Activated T-helper 2 cell treated with anti-CD3 and anti-CD28 coated beads, Interferon-gamma antibody, Interleukin-2, Interleukin-4, amounts not matched to agents 10 μg/mL and 5 μg/mL and 100 μg/mL, durations not matched to agents 14 hours and 24 hours and 36 hours (primary cell): ENCODE results near the gene PLA2G2C. TPM values are rescaled to one million over a fixed set of nuclear protein-coding genes. Genes with fewer than 3 reads are reported as not detected.
"Not testable (repeated sequence)": the region's sequence is repeated elsewhere in the genome, so short reads cannot be mapped to it uniquely, and the experiment has no call there.

ENCODE experiments used
- DNase-seq: peaks from one replicate; pipeline ENCODE4 v3.0.0; 2021; ENCODE audit warnings: low spot score
- H3K27ac Mint-ChIP-seq: one replicate; pipeline ENCODE4 v1.8.0; 2021; ENCODE audit warnings: mixed read lengths
- H3K27me3 Mint-ChIP-seq: one replicate; pipeline ENCODE4 v1.8.0; 2021; ENCODE audit warnings: low read depth, mixed read lengths
- H3K36me3 Mint-ChIP-seq: one replicate; pipeline ENCODE4 v1.8.0; 2021; ENCODE audit warnings: low read depth, mixed read lengths
- H3K4me1 Mint-ChIP-seq: one replicate; pipeline ENCODE4 v1.8.0; 2021; ENCODE audit warnings: low read depth, mixed read lengths
- H3K4me3 Mint-ChIP-seq: one replicate; pipeline ENCODE4 v1.8.0; 2021; ENCODE audit warnings: low read depth, mild to moderate bottlenecking, moderate library complexity, mixed read lengths
- H3K9me3 Mint-ChIP-seq: one replicate; pipeline ENCODE4 v1.8.0; 2021; ENCODE audit warnings: mixed read lengths
- intact Hi-C: fragments of 100-400 bp; cut with micrococcal nuclease; formaldehyde crosslinking; loops from one replicate; pipeline ENCODE4 v1.15.1; 2023
- total RNA-seq: library from RNA; stranded (reverse); gene quantifications from 2 replicates; pipeline ENCODE4 v1.2.3, GENCODE V29; 2022

The PLA2G2C gene
- total RNA-seq, 1 donor from 2014 or later: 0.30 TPM

DNA sequence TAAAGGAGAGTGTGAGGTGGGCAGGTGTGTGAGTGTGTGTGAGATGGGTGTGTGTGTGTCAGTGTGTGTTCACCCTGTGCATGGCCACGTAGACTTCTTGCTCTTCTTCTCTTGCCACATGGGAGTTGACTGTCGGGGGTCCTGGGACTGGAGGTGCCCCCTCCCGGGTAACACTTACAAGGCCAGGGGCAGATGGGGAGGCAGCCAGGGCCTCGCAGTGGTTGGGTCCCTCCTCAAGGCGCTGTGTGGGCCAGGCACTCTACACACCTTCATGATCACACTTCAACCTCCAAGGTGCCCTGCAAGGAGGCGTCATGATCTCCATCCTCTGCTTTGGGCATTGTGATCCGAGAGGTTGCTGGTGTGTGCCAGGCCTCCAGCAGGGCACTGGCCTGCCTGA is 44.9 kb downstream of the PLA2G2C start:
- Mint-ChIP-seq H3K4me1 (no peaks in the 10 kb centered on the region), H3K27ac (no peak overlapping the region), H3K4me3 (no peak overlapping the region), H3K9me3 (no peaks in the 10 kb centered on the region), H3K36me3 (no peaks in the 10 kb centered on the region), H3K27me3 (no peaks in the 10 kb centered on the region)
- DNase-seq: no peak
- intact Hi-C loops: no loop called here

DNA sequence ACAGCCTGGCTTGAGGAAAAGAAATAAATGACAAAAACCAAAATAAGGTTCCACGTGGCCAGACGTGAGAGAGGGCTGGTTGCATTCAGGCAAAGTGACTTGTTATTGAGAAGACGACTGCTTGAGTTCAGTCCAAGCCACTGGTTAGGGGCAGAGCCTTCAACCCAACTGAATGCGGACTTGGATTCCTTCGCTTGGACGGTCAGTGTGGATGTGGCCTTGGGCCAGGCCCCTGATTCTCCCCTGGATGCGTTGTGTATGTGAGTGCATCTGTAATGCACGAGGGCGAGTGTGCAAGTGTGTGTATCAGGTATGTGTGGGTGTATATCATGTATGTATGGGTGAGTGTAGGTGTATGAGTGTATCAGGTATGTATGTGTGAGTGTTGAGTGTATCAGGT is 45.3 kb downstream of the PLA2G2C start:
- DNase-seq: no peak
- H3K4me1 Mint-ChIP-seq: no peaks in the 10 kb centered on the region
- no peaks in the 10 kb centered on the region for H3K9me3 Mint-ChIP-seq
- no peaks in the 10 kb centered on the region for H3K36me3 Mint-ChIP-seq
- no peak overlapping the region for H3K27ac Mint-ChIP-seq
- intact Hi-C loops: no loop called here
- no peak overlapping the region for H3K4me3 Mint-ChIP-seq
- no peaks in the 10 kb centered on the region for H3K27me3 Mint-ChIP-seq

DNA sequence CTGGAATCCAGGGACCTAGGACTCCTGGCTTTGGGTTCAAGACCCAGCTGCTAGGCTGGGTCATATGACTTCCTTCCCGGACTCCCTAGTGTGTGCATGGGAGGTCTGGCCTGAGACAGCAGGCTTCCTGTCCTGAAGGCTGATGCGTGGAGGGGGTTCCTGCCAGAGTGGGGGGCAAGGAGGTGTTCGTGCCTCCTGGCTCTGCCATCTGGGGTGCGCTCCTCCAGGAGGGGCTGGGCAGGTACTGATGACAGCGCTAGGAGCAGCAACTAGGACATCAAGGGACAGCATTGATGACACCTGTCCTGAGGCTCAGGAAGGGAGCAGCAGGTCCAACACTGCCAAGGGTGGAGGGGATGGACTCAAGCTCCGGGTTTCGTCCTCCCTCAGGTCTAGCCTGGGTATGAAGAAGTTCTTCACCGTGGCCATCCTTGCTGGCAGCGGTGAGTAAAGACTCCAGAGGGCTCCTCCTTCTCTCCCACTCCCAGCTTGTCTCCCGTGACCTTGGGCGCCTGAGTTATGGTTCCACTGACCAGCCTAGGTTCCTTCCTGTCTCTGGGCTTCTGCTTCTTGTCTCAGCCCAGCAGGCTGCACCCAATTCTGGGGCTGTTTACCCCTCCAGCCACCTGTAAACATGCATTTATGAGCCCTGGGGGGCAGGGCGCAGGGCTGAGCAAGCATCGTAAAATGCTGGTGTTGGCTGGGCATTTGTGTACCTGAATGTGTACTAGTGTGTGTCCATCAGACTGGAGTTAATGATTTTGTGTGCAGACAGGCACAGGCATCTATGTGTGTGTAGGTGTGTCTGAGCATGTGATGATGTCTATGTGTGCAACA is 46.3 kb downstream of the PLA2G2C start:
- peaks cover 3% of the 10 kb centered on the region for H3K27me3 Mint-ChIP-seq
- no peak overlapping the region for H3K27ac Mint-ChIP-seq
- no peaks in the 10 kb centered on the region for H3K4me1 Mint-ChIP-seq
- H3K9me3 Mint-ChIP-seq: no peaks in the 10 kb centered on the region
- DNase-seq: no peak
- intact Hi-C loops: no loop called here
- no peak overlapping the region for H3K4me3 Mint-ChIP-seq
- H3K36me3 Mint-ChIP-seq: no peaks in the 10 kb centered on the region

DNA sequence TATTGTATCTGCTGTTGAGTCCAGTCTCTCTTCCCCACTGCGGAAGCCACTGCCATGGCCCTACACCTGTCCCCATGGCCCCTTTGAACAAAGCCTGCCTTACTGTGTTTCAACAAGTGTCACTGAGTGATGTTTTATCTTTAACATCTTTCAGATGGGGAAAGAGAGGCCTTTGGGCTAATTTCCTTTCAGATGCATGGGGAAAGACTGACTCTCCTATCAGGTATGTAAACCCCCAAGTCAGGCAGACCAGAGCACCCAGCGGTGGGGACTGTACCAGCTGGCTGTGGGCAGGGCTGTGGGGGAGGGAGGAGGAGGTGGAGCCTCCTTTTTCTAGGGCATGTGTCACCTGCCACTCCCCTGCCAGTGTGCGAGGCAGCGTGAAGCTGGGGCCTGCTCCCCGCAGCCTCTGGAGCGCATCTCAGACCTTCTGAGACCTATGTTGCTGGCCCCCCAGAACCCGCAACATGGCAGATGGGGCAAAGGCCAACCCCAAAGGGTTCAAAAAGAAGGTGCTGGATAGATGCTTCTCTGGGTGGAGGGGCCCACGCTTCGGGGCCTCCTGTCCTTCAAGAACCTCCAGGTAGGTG is 47.3 kb downstream of the PLA2G2C start, which contains the start of gene PLA2G2F:
Gene PLA2G2F, plus strand, starts transcription at position 363 of the 590 bp plus-strand sequence. Its CDS starts 105 bp downstream, at position 468.
- no peak for DNase-seq
- H3K36me3 Mint-ChIP-seq: no peaks in the 10 kb centered on the region
- H3K9me3 Mint-ChIP-seq: no peaks in the 10 kb centered on the region

DNA sequence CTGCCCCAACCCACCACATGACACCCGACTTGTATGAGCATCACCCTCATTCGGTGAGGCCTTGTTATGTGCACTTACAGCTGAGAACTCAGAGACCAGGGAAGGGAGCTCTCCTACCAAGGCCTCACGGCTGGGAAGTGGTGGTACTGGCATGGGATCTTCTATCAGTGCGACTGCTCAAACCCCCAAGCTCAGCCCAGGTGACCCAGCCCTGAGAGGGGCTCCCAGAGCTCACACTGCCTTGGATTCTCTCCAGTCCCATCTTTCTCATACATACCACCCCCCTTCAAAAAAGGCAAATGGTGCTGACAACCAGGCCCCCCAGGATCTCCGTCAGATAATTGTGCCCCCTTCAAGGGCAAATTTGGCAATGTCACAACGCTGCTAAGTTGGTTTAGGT is 48.0 kb downstream of the PLA2G2C start:
- intact Hi-C loops: no loop called here
- no peak overlapping the region for H3K4me3 Mint-ChIP-seq
- H3K4me1 Mint-ChIP-seq: no peaks in the 10 kb centered on the region
- DNase-seq: no peak
- H3K9me3 Mint-ChIP-seq: no peaks in the 10 kb centered on the region
- no peaks in the 10 kb centered on the region for H3K36me3 Mint-ChIP-seq
- H3K27me3 Mint-ChIP-seq: peaks cover 8% of the 10 kb centered on the region
- no peak overlapping the region for H3K27ac Mint-ChIP-seq

More for the DNA sequence above, 47.3 kb downstream of the PLA2G2C start, which contains the start of gene PLA2G2F:
- H3K4me1 Mint-ChIP-seq: no peaks in the 10 kb centered on the region
- intact Hi-C loops: no loop called here
- no peak within 1 kb of the TSS for H3K27ac Mint-ChIP-seq
- H3K27me3 Mint-ChIP-seq: peaks cover 5% of the 10 kb centered on the region
- H3K4me3 Mint-ChIP-seq: no peak within 1 kb of the TSS

DNA sequence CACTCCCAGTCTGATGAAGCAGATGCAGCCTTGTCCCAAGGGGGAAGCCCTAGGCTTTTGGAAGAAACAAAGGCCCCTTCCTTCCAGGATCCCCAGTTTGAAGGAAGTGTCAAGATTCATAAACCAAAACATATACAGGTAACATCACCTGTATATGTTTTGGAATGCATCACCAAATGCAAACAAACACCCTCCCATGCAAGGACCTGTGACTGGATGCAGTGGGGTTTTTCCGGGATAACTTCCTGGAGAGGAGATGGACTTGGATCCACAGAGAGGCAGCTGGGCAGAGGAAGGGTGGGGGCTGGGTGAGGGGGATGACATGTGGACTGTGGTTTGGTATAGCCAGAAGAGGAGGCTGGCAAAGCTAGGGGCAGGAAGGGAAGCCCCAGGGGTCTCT is 48.7 kb downstream of the PLA2G2C start:
- H3K27ac Mint-ChIP-seq: no peak overlapping the region

DNA sequence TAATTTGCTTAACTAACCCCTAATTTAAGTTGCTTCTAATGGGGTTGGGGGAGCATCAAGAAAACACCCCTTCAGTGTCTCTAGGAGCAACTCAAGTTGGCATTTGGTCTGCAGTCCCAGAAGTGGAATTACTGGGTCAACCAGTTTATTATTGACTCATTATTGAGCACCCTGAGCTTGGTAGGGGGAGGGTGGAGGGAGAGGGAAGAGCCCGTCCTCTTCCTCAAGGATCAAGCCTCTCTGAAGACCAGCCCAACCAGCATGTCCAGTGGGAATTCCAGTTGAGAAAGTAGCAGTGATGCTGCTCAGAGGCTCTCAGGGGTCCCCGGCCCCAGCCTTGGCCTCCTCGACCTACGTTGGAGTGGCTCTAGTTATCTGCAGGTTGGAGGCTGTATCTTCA is 49.3 kb downstream of the PLA2G2C start:
- Mint-ChIP-seq H3K36me3 (no peaks in the 10 kb centered on the region), H3K27me3 (peaks cover 13% of the 10 kb centered on the region), H3K4me3 (no peak overlapping the region), H3K9me3 (no peaks in the 10 kb centered on the region), H3K27ac (no peak overlapping the region), H3K4me1 (no peaks in the 10 kb centered on the region)
- intact Hi-C loops: no loop called here
- DNase-seq: no peak

More for the DNA sequence above, 48.7 kb downstream of the PLA2G2C start:
- H3K9me3 Mint-ChIP-seq: no peaks in the 10 kb centered on the region
- no peak overlapping the region for H3K4me3 Mint-ChIP-seq
- H3K27me3 Mint-ChIP-seq: peaks cover 11% of the 10 kb centered on the region
- no peaks in the 10 kb centered on the region for H3K4me1 Mint-ChIP-seq
- DNase-seq: no peak
- no peaks in the 10 kb centered on the region for H3K36me3 Mint-ChIP-seq
- intact Hi-C loops: no loop called here

DNA sequence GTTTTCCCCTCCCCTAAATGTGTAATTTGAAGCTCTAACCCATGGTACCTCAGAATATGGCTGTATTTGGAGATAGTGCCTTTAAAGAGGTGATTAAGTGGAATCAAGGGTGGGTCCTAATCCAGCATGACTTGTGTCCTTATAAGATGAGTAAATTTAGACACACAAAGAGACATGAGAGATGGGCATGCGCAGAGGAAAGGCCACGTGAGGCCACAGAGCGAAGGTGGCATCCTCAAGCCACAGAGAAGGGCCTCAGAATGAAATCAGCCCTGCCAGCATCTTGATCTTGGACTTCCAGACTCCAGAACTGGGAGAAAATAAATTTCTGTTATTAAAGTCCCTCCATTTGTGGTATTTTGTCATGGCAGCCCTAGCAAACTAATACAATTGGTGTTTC is 50.1 kb downstream of the PLA2G2C start:
- H3K36me3 Mint-ChIP-seq: no peaks in the 10 kb centered on the region
- DNase-seq: no peak
- H3K27me3 Mint-ChIP-seq: peaks cover 14% of the 10 kb centered on the region
- no peak overlapping the region for H3K4me3 Mint-ChIP-seq
- H3K9me3 Mint-ChIP-seq: no peaks in the 10 kb centered on the region
- intact Hi-C loops: no loop called here
- no peak overlapping the region for H3K27ac Mint-ChIP-seq
- no peaks in the 10 kb centered on the region for H3K4me1 Mint-ChIP-seq

DNA sequence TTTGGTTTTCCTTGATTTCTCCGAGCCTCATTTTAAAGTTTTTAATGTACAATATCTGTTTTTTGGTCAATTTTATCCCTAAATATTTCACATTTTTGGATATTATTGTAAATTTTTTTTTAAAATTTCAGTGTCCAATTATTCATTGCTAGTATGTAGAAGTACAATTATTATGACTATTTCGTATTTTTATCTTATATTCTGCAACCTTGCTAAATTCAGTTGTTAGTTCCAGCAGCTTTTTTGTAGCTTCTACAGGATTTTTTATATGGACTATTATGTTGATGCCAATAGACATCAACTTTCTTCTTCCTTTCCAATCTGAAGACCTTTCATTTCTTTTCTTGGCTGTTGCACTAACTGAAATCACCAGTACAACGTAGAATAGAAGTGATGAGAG is 51.3 kb downstream of the PLA2G2C start:
- H3K27ac Mint-ChIP-seq: no peak overlapping the region
- H3K27me3 Mint-ChIP-seq: peaks cover 14% of the 10 kb centered on the region
- DNase-seq: no peak
- no peaks in the 10 kb centered on the region for H3K36me3 Mint-ChIP-seq
- no peaks in the 10 kb centered on the region for H3K9me3 Mint-ChIP-seq
- H3K4me1 Mint-ChIP-seq: no peaks in the 10 kb centered on the region
- intact Hi-C loops: no loop called here
- no peak overlapping the region for H3K4me3 Mint-ChIP-seq

DNA sequence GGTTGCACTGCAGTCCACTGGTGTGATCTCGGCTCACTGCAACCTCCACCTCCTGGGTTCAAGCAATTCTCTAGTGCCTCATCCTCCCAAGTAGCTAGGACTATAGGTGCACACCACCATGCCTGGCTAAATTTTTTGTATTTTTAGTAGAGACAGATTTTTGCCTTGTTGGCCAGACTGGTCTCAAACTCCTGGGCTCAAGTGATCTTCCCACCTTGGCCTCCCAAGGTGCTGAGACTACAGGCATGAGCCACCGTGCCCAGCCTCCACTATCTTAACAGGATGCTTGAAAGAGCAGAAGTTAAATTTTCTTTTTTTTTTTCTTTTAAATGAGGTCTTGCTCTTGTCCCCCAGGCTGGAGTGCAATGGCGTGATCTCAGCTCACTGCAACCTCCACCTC is 55.8 kb downstream of the PLA2G2C start:
- H3K27me3 Mint-ChIP-seq: peaks cover 12% of the 10 kb centered on the region
- H3K4me3 Mint-ChIP-seq, H3K27ac Mint-ChIP-seq, H3K4me1 Mint-ChIP-seq, H3K9me3 Mint-ChIP-seq, intact Hi-C loops, DNase-seq, H3K36me3 Mint-ChIP-seq: not testable (repeated sequence)

DNA sequence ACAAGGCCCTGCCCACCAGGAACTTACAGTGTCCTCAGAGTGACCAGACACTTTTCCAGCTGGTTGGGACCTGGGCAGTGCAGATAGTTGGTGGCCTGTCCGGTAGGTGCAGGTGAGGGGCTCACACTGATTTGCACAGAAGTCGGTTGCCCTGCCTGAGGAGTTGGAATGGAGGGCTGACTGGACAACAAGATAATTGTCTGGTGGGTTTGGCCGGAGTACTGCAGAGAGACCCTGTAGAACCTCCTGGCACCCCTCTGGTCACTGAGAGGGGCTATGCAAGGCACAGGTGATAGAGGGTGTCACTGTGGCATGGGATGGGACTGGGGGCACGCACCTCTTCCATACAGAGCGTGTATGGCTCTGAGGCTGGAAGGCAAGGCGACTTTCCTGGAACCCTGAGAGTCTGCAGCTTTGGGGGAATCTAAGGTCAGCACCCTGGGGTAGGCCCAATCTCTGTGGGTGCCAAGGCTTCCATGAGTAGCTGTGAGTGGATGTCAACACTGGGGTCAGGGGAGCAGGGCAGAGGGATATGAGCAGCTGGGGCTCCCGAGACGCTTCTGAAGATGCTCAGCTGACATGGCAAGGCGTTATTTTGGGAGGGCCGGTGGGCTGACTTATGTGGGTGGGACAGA is 59.4 kb downstream of the PLA2G2C start:
- H3K4me3 Mint-ChIP-seq: no peak overlapping the region
- H3K27me3 Mint-ChIP-seq: peaks cover 3% of the 10 kb centered on the region
- H3K4me1 Mint-ChIP-seq: no peaks in the 10 kb centered on the region
- H3K36me3 Mint-ChIP-seq: no peaks in the 10 kb centered on the region
- no peaks in the 10 kb centered on the region for H3K9me3 Mint-ChIP-seq
- H3K27ac Mint-ChIP-seq: no peak overlapping the region
- no peak for DNase-seq
- intact Hi-C loops: no loop called here

DNA sequence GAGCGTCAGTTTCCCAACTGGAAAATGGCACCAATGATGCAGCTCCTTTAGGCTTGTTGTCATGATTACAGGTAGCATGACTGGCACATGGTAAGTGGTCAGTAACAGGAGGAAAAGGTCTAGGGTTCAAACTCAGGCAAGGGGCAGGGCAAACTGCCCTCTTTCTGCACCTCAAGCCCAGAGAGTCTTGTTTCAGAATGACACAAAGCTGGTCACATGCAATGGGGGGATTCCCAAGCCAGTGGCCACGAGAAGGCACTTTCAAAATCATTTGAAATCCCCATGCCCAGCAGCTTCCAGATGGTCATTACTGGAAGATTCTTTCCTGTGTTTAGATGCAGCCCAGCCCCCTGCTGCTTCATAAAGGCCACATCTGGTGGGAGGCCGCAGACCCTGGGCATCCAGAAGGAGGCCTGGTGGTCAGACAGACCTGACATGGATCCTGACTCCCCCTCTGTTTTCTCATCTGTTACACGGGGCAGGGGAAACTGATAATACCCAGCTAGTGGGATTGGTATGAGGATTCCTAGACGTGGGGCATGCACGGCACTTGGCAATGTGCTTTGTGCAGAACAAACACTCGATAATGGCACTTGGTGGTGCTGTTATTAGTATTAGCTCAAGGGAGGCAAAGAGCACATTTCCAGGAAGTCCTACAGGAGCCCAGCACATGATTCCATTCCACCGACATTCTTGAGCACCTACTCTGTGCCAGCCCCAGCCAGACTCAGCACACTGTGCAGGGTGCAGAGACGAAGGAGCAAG is 60.1 kb downstream of the PLA2G2C start:
- Mint-ChIP-seq H3K27me3 (peaks cover 3% of the 10 kb centered on the region), H3K4me1 (no peaks in the 10 kb centered on the region), H3K9me3 (no peaks in the 10 kb centered on the region), H3K4me3 (no peak overlapping the region), H3K27ac (no peak overlapping the region), H3K36me3 (no peaks in the 10 kb centered on the region)
- intact Hi-C loops: no loop called here
- DNase-seq: no peak
